Measurements from ENCODE around the gene HCAR2. TPM values are rescaled to one million over a fixed set of nuclear protein-coding genes. Genes with fewer than 3 reads are reported as not detected.
"Not testable (repeated sequence)": the region's sequence is repeated elsewhere in the genome, so short reads cannot be mapped to it uniquely, and the experiment has no call there.

Gene HCAR2
- polyA plus RNA-seq, 1 donor from 2014 or later = not detected

GRCh38 chr12:122726080-122726558 lies 23.0 kb upstream of the HCAR2 start:
- peak overlapping the region in 1 of 4 donors; percentile 40 for H3K4me3 Mint-ChIP-seq
- no peak overlapping the region for H3K27ac Mint-ChIP-seq
- peaks cover 24% of the 10 kb centered on the region for H3K27me3 Mint-ChIP-seq

GRCh38 chr12:122725452-122726079 lies 22.4 kb upstream of the HCAR2 start:
- H3K9me3 Mint-ChIP-seq = peaks cover 0 to 4% (median 0%) of the 10 kb centered on the region in 3 donors
- peak overlapping the region in 1 of 4 donors; percentile 40 for H3K4me3 Mint-ChIP-seq
- H3K27ac Mint-ChIP-seq = peak overlapping the region in 1 of 3 donors; percentile 59
- peaks cover 23% of the 10 kb centered on the region for H3K27me3 Mint-ChIP-seq
- H3K36me3 Mint-ChIP-seq = no peaks in the 10 kb centered on the region
- peaks cover 18 to 22% (median 20%) of the 10 kb centered on the region in 3 donors for H3K4me1 Mint-ChIP-seq

More at GRCh38 chr12:122726080-122726558, 23.0 kb upstream of the HCAR2 start:
- Mint-ChIP-seq H3K4me1 (peaks cover 15 to 22% (median 18%) of the 10 kb centered on the region in 3 donors), H3K9me3 (peaks cover 0 to 1% (median 0%) of the 10 kb centered on the region in 3 donors), H3K36me3 (no peaks in the 10 kb centered on the region)

DNA sequence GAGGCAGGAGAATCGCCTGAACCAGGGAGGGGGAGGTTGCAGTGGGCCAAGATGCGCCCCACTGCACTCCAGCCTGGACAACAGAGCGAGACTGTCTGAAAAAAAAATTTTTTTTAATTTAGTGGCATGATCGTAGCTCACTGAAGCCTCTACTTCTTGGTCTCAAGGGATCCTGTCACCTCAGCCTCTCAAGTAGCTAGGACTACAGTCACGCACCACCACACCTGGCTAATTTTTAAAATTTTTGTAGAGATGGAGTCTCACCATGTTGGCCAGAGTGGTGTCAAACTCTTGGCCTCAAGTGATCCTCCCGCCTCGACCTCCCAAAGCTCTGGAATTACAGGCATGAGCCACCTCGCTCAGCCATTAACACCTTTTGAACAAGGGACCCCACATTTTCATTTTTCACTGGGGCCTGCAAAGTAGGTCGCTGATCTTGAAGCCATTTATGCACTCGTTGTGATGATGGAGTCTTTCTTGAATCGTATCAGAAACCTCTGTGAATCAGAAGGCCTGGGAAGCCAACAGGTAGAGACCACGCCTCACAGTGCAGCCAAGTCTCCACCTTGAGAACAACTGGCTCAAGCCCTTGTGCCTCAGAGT lies 21.6 kb upstream of the HCAR2 start:
- Mint-ChIP-seq H3K4me1 (peaks cover 21 to 24% (median 22%) of the 10 kb centered on the region in 3 donors), H3K4me3 (peak overlapping the region in 1 of 4 donors; percentile 78), H3K36me3 (no peaks in the 10 kb centered on the region), H3K9me3 (peaks cover 0 to 4% (median 0%) of the 10 kb centered on the region in 3 donors), H3K27me3 (peaks cover 21% of the 10 kb centered on the region), H3K27ac (peak overlapping the region in 2 of 3 donors; percentile 59 to 90)

DNA sequence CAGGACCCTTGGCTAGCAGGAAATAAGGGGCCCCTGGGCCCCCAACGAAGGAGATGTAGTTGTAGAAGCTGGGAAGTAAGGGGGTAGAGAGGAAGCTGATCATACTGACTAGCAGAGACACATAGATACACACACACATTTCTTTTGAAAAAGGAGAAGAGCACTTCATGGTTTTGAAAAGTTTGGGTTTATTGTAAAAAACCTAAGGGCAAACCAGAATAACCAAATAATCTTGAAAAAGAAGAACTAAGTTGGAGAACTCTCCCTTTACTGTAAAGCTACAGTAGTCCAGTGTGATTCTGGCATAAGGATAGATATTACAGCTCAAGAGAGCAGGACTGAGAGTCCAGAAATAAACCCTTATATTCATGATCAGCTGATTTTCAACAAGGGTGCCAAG lies 19.2 kb upstream of the HCAR2 start:
- peaks cover 16 to 27% (median 22%) of the 10 kb centered on the region in 3 donors for H3K4me1 Mint-ChIP-seq
- H3K36me3 Mint-ChIP-seq = no peaks in the 10 kb centered on the region
- no peak overlapping the region for H3K4me3 Mint-ChIP-seq
- peaks cover 22% of the 10 kb centered on the region for H3K27me3 Mint-ChIP-seq
- no peak overlapping the region for H3K27ac Mint-ChIP-seq
- H3K9me3 Mint-ChIP-seq = peaks cover 0 to 4% (median 2%) of the 10 kb centered on the region in 3 donors

- Mint-ChIP-seq H3K4me1 (peaks cover 12 to 29% (median 24%) of the 10 kb centered on the region in 3 donors), H3K27me3 (peaks cover 28% of the 10 kb centered on the region), H3K9me3 (peaks cover 0 to 4% (median 2%) of the 10 kb centered on the region in 3 donors), H3K27ac (no peak overlapping the region), H3K4me3 (peak overlapping the region in 2 of 4 donors; percentile 38 to 76), H3K36me3 (no peaks in the 10 kb centered on the region)
These were observed 17.9 kb upstream of the HCAR2 start for GRCh38 chr12:122721057-122721545.

DNA sequence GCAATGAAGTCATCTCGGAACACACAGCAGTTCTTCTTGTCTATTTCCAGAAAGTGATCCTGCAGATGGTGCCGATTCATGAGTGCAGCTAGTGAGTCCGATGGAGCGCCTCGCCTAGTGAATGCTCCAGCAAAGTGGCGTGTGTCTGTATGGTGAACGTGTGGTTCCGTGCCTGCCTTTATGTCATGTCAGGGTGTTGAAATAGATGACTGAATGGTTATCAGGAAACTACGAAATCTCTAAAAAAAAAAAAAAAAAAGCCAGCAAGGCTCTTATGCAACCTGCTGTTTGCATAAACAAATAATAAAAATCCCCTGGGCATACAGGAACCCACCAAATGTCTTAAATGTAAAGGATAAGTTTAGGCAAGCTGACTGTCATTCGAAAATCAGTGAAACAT lies 13.5 kb upstream of the HCAR2 start, which contains the start of gene HCAR3:
HCAR3 (minus strand) TSS at position 154 of the 400 bp plus-strand sequence; CDS start at position 80, 74 bp downstream.
- not testable (repeated sequence) for H3K9me3 Mint-ChIP-seq, H3K36me3 Mint-ChIP-seq, H3K27ac Mint-ChIP-seq
- Mint-ChIP-seq H3K27me3 (peaks cover 22% of the 10 kb centered on the region), H3K4me3 (peak within 1 kb of the TSS in 2 of 4 donors; percentile 49 to 65), H3K4me1 (peaks cover 0 to 18% (median 11%) of the 10 kb centered on the region in 3 donors)

GRCh38 chr12:122715211-122715610 lies 12.1 kb upstream of the HCAR2 start:
- Mint-ChIP-seq H3K4me3 (peak overlapping the region in 1 of 4 donors; percentile 49), H3K4me1 (peaks cover 0 to 12% (median 11%) of the 10 kb centered on the region in 3 donors), H3K27me3 (peaks cover 19% of the 10 kb centered on the region)
- H3K9me3 Mint-ChIP-seq, H3K27ac Mint-ChIP-seq, H3K36me3 Mint-ChIP-seq: not testable (repeated sequence)

DNA sequence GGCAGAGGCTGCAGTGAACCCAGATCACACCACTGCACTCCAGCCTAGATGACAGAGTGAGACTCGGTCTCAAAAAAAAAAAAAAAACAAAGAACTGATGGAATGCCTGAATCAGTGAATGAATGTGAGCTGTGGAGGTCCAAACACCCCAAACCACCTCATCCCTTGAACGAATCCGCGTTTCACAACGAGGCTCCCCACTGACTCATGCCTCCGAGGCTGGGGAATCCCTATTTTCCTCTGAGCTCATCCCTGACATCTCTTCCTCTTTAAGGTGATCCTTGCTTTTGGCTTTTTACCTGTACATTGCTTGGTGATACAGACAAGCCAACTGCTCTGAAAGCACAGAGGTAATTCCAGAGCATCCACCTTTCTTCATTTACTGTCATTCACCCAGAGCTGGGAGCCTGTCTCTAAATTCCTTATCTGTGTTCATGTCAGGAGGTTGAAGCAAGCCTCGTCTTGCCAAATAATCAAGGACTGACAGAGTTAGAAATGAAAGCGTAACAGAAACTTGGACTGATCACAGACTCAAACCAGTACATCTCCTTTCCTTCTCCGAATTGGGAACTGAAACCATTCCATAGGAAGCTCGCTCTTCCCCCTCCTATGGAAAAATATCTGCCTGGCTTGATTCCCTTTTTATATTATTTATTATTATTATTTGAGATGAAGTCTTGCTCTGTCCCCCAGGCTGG lies 10.5 kb upstream of the HCAR2 start:
- not testable (repeated sequence) for H3K36me3 Mint-ChIP-seq, H3K4me3 Mint-ChIP-seq

DNA sequence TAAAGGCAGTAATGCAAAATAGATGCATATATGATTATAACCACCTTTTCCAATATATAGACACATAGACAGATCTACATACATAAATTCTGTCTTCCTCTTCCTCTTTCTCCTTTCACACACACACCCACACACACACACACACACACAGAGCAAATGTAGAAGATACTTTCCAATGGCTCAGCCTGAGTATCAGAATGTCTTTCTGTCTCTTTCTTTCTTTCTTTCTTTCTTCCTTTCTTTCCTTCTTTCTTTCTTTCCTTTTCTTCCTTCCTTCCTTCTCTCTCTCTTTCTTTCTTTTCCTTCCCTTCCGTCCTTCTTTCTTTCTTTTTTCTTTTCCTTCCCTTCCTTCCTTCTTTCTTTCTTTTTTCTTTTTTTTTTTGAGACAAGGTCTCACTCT lies 8.1 kb upstream of the HCAR2 start:
- H3K27me3 Mint-ChIP-seq, H3K36me3 Mint-ChIP-seq, H3K9me3 Mint-ChIP-seq, H3K27ac Mint-ChIP-seq, H3K4me1 Mint-ChIP-seq: not testable (repeated sequence)
- peak overlapping the region in 1 of 4 donors; percentile 41 for H3K4me3 Mint-ChIP-seq

More for the DNA sequence above, 10.5 kb upstream of the HCAR2 start:
- H3K27me3 Mint-ChIP-seq = peaks cover 14% of the 10 kb centered on the region
- H3K27ac Mint-ChIP-seq, H3K9me3 Mint-ChIP-seq, H3K4me1 Mint-ChIP-seq: not testable (repeated sequence)

- not testable (repeated sequence) for H3K27me3 Mint-ChIP-seq, H3K36me3 Mint-ChIP-seq, H3K4me1 Mint-ChIP-seq, H3K4me3 Mint-ChIP-seq, H3K9me3 Mint-ChIP-seq, H3K27ac Mint-ChIP-seq
These were observed 7.2 kb upstream of the HCAR2 start for GRCh38 chr12:122710341-122710740.

GRCh38 chr12:122709287-122709686 lies 6.1 kb upstream of the HCAR2 start:
- not testable (repeated sequence) for H3K9me3 Mint-ChIP-seq, H3K36me3 Mint-ChIP-seq, H3K27me3 Mint-ChIP-seq, H3K4me3 Mint-ChIP-seq, H3K27ac Mint-ChIP-seq, H3K4me1 Mint-ChIP-seq

DNA sequence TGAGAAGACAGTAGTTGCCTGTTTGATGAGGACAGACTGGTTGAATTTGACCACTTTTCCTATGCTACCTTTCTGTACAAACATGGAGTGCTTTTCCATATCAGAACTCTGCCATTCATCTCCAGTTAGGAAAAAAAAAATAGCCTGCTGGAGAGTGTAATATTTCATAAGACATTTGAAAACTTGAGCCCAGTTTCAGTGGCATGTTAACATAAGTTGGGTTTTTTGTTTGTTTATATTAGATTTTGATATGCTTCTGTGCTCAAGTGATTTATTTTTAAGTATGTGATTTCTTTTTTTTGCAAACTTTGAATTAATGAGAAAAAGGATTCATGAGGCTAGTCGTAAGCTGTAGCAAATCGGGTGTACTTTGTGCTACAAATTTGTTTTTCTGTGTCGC lies 684 bp upstream of the HCAR2 start:
- not testable (repeated sequence) for H3K9me3 Mint-ChIP-seq, H3K27ac Mint-ChIP-seq, H3K27me3 Mint-ChIP-seq, H3K36me3 Mint-ChIP-seq, H3K4me1 Mint-ChIP-seq, H3K4me3 Mint-ChIP-seq

DNA sequence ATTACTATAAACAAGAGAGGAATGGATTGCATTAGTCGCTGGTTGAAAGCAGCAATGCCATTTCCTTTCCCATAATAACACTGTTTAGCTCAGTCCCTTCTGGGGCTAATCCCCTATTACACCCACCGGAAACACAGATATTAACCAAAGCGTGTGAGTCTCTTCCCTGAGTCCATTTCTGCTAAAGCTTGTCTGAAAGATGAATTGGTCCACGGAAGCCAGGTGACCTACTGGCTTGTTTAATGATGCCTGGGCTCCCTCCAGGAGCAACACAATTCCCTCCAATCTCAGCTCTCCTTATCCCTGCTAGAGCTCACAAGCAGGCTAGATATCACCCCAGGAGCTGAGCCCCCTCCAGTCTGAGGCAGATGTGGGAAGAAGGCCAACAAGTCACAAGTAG lies 1.7 kb downstream of the HCAR2 start:
- not testable (repeated sequence) for H3K9me3 Mint-ChIP-seq, H3K4me3 Mint-ChIP-seq, H3K4me1 Mint-ChIP-seq, H3K36me3 Mint-ChIP-seq, H3K27me3 Mint-ChIP-seq, H3K27ac Mint-ChIP-seq

- not testable (repeated sequence) for H3K27ac Mint-ChIP-seq, H3K9me3 Mint-ChIP-seq, H3K27me3 Mint-ChIP-seq, H3K4me1 Mint-ChIP-seq, H3K36me3 Mint-ChIP-seq, H3K4me3 Mint-ChIP-seq
These were observed 3.0 kb downstream of the HCAR2 start for GRCh38 chr12:122700038-122700710.

DNA sequence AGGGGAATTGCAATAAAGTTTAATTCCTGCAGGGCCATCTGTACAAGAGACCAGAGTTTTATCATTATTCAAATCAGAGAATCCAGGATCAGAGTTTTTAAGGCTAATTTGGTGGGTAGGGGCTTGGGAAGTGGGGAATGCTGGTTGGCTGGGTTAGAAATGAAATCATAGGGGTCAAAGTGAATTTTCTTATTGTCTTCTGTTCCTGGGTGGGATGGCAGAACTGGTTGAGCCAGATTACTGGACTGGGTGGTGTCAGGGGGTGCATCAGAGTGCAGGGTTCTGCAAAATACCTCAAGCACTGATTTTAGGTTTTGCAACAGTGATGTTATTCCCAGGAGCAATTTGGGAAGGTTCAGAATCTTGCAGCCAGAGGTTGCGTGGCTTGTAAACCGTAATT lies 6.2 kb downstream of the HCAR2 start:
- H3K27me3 Mint-ChIP-seq, H3K9me3 Mint-ChIP-seq, H3K4me1 Mint-ChIP-seq, H3K36me3 Mint-ChIP-seq, H3K4me3 Mint-ChIP-seq, H3K27ac Mint-ChIP-seq: not testable (repeated sequence)
